Stimulated activated CD8-positive, alpha-beta memory T cell treated with anti-CD3 and anti-CD28 coated beads, Interleukin-12 subunit alpha, Interleukin-12 subunit beta, amount 100 ng/mL, for 24 hours (primary cell): ENCODE data around the gene NELFE.
"Not testable (repeated sequence)": the region's sequence is repeated elsewhere in the genome, so short reads cannot be mapped to it uniquely, and the experiment has no call there.

ENCODE experiments used
- DNase-seq: peaks from one replicate; pipeline ENCODE4 v3.0.0-alpha.2; 2020; ENCODE audit errors: extremely low read depth

The NELFE gene

DNA sequence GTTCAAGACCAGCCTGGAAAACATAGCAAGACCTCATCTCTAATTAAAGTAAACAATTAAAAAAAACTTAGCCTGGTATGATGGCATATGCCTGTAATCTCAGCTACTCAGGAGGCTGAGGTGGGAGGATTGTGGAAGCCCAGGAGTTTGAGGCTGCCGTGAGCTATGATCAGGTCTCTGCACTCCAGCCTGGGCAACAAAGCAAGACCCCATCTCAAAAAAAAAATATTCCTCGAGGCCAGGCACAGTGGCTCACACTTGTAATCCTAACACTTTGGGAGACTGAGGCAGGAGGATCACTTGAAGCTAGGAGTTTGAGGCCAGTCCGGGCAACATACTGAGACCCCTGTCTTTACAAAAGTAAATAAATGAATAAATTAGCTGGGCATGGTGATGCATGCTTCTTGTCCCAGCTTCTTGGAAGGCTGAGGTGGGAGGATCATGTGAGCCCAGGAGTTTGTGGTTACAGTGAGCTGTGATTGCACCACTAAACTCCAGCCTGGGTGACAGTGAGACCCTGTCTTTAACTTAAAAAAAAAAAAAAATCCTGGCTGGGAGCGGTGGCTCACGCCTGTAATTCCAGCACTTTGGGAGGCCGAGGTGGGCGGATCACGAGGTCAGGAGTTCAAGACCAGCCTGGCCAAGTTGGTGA lies 40.6 kb downstream of the NELFE start:
- DNase-seq: no peak

DNA sequence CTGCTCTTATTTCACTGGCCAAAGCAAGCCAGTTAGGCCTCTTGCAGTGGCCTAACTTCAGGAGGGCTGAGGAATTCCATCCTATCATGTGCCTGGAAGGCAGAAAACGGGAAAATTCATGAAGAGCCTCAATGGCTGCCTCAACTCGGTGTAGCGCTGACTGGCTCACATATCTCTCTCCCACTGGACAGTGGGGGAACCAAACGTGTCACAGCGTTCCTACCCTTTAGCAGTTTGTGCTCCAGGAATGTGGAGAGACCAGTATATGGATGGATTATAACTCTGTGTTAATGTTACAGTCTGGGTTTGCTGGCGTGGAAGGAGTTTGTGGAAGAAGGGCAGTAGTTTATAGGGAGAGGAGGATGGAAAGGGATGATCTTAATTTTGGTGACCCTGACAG lies 43.0 kb downstream of the NELFE start:
- no peak for DNase-seq

- no peak for DNase-seq
Observed at GRCh38 chr6:31915351-31915750, 43.4 kb downstream of the NELFE start.

- no peak for DNase-seq
Observed at GRCh38 chr6:31911826-31912585, 46.8 kb downstream of the NELFE start.

GRCh38 chr6:31909298-31909697 lies 49.5 kb downstream of the NELFE start:
- not testable (repeated sequence) for DNase-seq

- no peak for DNase-seq
Observed at GRCh38 chr6:31908791-31909190, 50.0 kb downstream of the NELFE start.

DNA sequence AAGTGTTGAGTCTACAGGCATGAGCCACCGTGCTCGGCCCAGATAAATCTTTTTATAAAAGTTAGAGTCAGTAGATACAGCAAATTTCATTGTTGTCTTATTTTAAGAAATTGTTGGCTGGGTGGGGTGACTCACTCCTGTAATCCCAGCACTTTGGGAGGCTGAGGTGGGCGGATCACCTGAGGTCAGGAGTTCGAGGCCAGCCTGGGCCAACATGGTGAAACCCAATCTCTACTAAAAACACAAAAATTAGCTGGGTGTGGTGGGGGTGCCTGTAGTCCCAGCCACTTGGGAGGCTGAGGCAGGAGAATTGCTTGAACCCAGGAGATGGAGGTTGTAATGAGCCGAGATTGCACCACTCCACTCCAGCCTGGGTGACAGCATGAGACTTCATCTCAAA lies 50.5 kb downstream of the NELFE start:
- not testable (repeated sequence) for DNase-seq

GRCh38 chr6:31907158-31907813 lies 51.5 kb downstream of the NELFE start:
- no peak for DNase-seq

GRCh38 chr6:31906727-31907126 lies 52.0 kb downstream of the NELFE start:
- not testable (repeated sequence) for DNase-seq

GRCh38 chr6:31906122-31906521 lies 52.6 kb downstream of the NELFE start:
- DNase-seq: no peak

DNA sequence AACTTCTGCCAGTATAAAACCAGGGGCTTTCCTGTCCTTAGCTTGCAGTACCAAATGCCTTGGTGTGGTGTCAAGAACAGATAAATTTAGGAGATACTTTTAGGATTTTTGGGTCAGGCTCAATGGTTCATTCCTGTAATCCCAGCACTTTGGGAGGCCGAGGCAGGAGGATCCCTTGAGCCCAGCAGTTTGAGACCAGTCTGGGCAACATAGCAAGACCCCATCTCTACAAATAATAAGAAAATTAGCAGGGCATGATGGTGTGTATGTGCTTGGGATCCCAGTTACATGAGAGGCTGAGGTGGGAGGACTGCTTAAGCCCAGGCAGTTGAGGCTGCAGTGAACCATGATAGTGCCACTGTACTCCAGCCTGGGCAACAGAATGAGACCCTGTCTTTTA lies 53.7 kb downstream of the NELFE start:
- no peak for DNase-seq

- DNase-seq: no peak
Observed at GRCh38 chr6:31903957-31904356, 54.8 kb downstream of the NELFE start.
